K562 (cell line): ENCODE data around the gene ADGRD1. TPM values are rescaled to one million over a fixed set of nuclear protein-coding genes. Genes with fewer than 3 reads are reported as not detected.

Experiments
- ATAC-seq: fragments of 200-7000 bp; cut with Tn5 transposase; 3 replicates; pipeline ENCODE4 v1.9.1; 2020; ENCODE audit warnings: moderate library complexity
- BruUV-seq: library from RNA; stranded (reverse); fragments of 400-500 nt; replicated peaks from 2 replicates; lab custom pipeline; 2021; lab: Mats Ljungman, UMichigan
- CTCF ChIA-PET: fragments of 300-600 bp; formaldehyde crosslinking; extraction: SDS; loops from one replicate; lab custom pipeline; 2021; ENCODE audit warnings: low intra/inter-chr PET ratio; lab: Yijun Ruan, JAX
- POLR2A ChIA-PET: fragments of 300-600, 350-650 bp; sonication (Branson Sonifier 250); formaldehyde crosslinking; extraction: SDS; loops from one replicate; lab custom pipeline; 2021; ENCODE audit warnings: antibody characterized with exemption, inconsistent platforms; lab: Yijun Ruan, JAX
- DNase-seq, 4 experiments: peaks; one replicate each; pipeline versions ENCODE4 v3.0.0 to v3.0.0-alpha.2; 2011 to 2018; ENCODE audit warnings: low spot score in 3 of 4, mixed read lengths in 3 of 4; ENCODE audit errors: extremely low read depth in 1 of 4
- FAIRE-seq: peaks from 2 replicates; lab custom pipeline; 2011; peaks lifted over from hg19 to GRCh38; lab: Jason Lieb, UNC
- H2AFZ ChIP-seq: 2 replicates; pipeline ENCODE4 v1.6.0; 2011; ENCODE audit warnings: low read depth, low read length, control low read depth, inconsistent platforms
- H3K27ac ChIP-seq: fragments of 200-600 bp; 3 replicates; pipeline ENCODE4 v1.8.0; 2011; ENCODE audit warnings: low read depth, mild to moderate bottlenecking, control low read depth, inconsistent platforms, low read length, moderate library complexity, mixed read lengths; ENCODE audit errors: extremely low read depth
- H3K27me3 ChIP-seq, 2 experiments: fragments of 300-600 bp in 1 of 2; 2 replicates in 1 of 2; 3 replicates in 1 of 2; pipeline versions ENCODE4 v1.6.0 to v1.8.0; 2011; ENCODE audit warnings: inconsistent platforms in 2 of 2, low read length in 2 of 2, mild to moderate bottlenecking in 1 of 2, mixed read lengths in 1 of 2, moderate library complexity in 1 of 2; ENCODE audit not compliant: control insufficient read depth in 2 of 2, insufficient read depth in 2 of 2
- H3K36me3 ChIP-seq: fragments of 300-600 bp; 3 replicates; pipeline ENCODE4 v1.8.0; 2011; ENCODE audit warnings: mild to moderate bottlenecking, low read length, inconsistent platforms; ENCODE audit not compliant: control insufficient read depth, insufficient read depth
- H3K4me1 ChIP-seq, 2 experiments: fragments of 200-600 bp in 1 of 2; replicated peaks in 1 of 2; 2 replicates in 1 of 2; 3 replicates in 1 of 2; pipeline versions ENCODE4 v1.5.1 to v1.8.0; 2011; ENCODE audit warnings: inconsistent platforms in 2 of 2, low read length in 2 of 2, mild to moderate bottlenecking in 1 of 2, mixed read lengths in 1 of 2, moderate library complexity in 1 of 2; ENCODE audit not compliant: control insufficient read depth in 2 of 2, insufficient read depth in 2 of 2
- H3K4me2 ChIP-seq: 2 replicates; pipeline ENCODE4 v1.6.1; 2011; ENCODE audit warnings: low read length, control low read depth, inconsistent platforms, mixed read lengths; ENCODE audit not compliant: insufficient read depth
- H3K4me3 ChIP-seq: fragments of 200-600 bp; sonication (generic), shearing (Covaris generic); 2 replicates; pipeline ENCODE4 v1.5.1; 2016; ENCODE audit warnings: control low read depth, inconsistent platforms
- H3K79me2 ChIP-seq: fragments of 200-600 bp; 3 replicates; pipeline ENCODE4 v1.8.0; 2011; ENCODE audit warnings: low read length, inconsistent platforms; ENCODE audit not compliant: control insufficient read depth, insufficient read depth
- H3K9ac ChIP-seq, 2 experiments: 2 replicates each; pipeline versions ENCODE4 v1.6.0 to v1.6.1; 2011; ENCODE audit warnings: low read depth in 2 of 2, low read length in 2 of 2, control low read depth in 1 of 2, inconsistent platforms in 1 of 2, mild to moderate bottlenecking in 1 of 2, mixed read lengths in 1 of 2; ENCODE audit not compliant: insufficient read depth in 1 of 2
- H3K9me1 ChIP-seq: one replicate; pipeline ENCODE4 v1.6.0; 2011; ENCODE audit warnings: inconsistent platforms, mild to moderate bottlenecking, low read length, moderate library complexity; ENCODE audit not compliant: control insufficient read depth, insufficient read depth
- H3K9me3 ChIP-seq: replicated peaks from 2 replicates; pipeline ENCODE4 v1.5.1; 2011; ENCODE audit warnings: low read depth, low read length, inconsistent platforms; ENCODE audit not compliant: control insufficient read depth, insufficient read depth
- H4K20me1 ChIP-seq: replicated peaks from 2 replicates; pipeline ENCODE4 v1.6.1; 2011; ENCODE audit warnings: low read length, inconsistent platforms, mixed read lengths; ENCODE audit not compliant: control insufficient read depth, insufficient read depth
- ETS1 ChIP-seq: conservative IDR thresholded peaks from 2 replicates; pipeline ENCODE4 v1.6.1; 2011; ENCODE audit warnings: low read depth, mild to moderate bottlenecking, low read length; ENCODE audit not compliant: control insufficient read depth
- KLF6 ChIP-seq: fragments of 250-450 bp; sonication (Bioruptor Pico); IDR thresholded peaks from 2 replicates; pipeline ENCODE4 v1.4.0; 2020; ENCODE audit warnings: mild to moderate bottlenecking, moderate library complexity, borderline replicate concordance
- MEF2D ChIP-seq: conservative IDR thresholded peaks from 2 replicates; pipeline ENCODE4 v1.6.1; 2016; ENCODE audit warnings: low read depth, missing genetic modification characterization, missing compliant biosample characterization
- REST ChIP-seq, 2 experiments: fragments of 450-650 bp; formaldehyde crosslinking in 1 of 2; IDR thresholded peaks; 2 replicates each; pipeline versions ENCODE4 v1.4.0 to v1.6.1; 2014 to 2020; ENCODE audit warnings: mild to moderate bottlenecking in 2 of 2, borderline replicate concordance in 1 of 2, low read depth in 1 of 2
- TFE3 ChIP-seq: fragments of 450-650 bp; formaldehyde crosslinking; IDR thresholded peaks from 2 replicates; pipeline ENCODE4 v1.4.0; 2020; ENCODE audit warnings: mild to moderate bottlenecking, mixed read lengths
- USF1 ChIP-seq: sonication (generic); formaldehyde crosslinking; IDR thresholded peaks from 2 replicates; pipeline ENCODE4 v1.9.0; 2022; ENCODE audit warnings: mild to moderate bottlenecking, missing genetic modification reagents
- WGBS: fragments of 100-300 bp; shearing (Covaris generic); methylation state at CpG from one replicate; pipeline ENCODE4 v1.1.6; 2016; ENCODE audit warnings: low coverage, mixed read lengths; ENCODE audit not compliant: insufficient coverage; ENCODE audit errors: missing lambda C conversion rate; 5-methylcytosine and 5-hydroxymethylcytosine counted together
- in situ Hi-C: fragments of 300-500 bp; cut with MboI; formaldehyde crosslinking; loops from 4 replicates; pipeline ENCODE4 v1.15.0; 2018; ENCODE audit warnings: inconsistent platforms, mixed read lengths
- intact Hi-C: fragments of 100-400 bp; cut with micrococcal nuclease; formaldehyde crosslinking; loops from 2 replicates; pipeline ENCODE4 v1.14.2; 2022
- polyA plus RNA-seq, 8 experiments: library from polyadenylated mRNA; depleted of rRNA in 4 of 8; stranded (reverse) in 5 of 8; unstranded in 3 of 8; fragments of >200 nt; fragmentation: Nextera tagmentation in 2 of 8; fragmentation: Illumina TruSeq in 1 of 8; extraction: Ambion mirVana in 2 of 8; extraction: Trizol in 1 of 8; gene quantifications; 2 replicates each; pipeline versions ENCODE4 v1.2.1 to v1.2.3, GENCODE V29; 2011 to 2014; ENCODE audit warnings: inconsistent platforms in 1 of 8, missing spikeins in 1 of 8
- total RNA-seq, 7 experiments: library from RNA; depleted of rRNA in 6 of 7; stranded (reverse); fragments of >200 nt in 6 of 7; fragmentation: Illumina TruSeq in 2 of 7; extraction: Trizol in 2 of 7; gene quantifications; 2 replicates each; pipeline versions ENCODE4 v1.2.1 to v1.2.3, GENCODE V29; 2011 to 2021; ENCODE audit warnings: low replicate concordance in 1 of 7

Gene ADGRD1
- total and polyA plus RNA-seq, 9 of the 15 experiments (the other 6 are each of a cell fraction or from before 2014, with no cell fraction given), result 1.7 to 11.7 (median 3.3) TPM

GRCh38 chr12:131164096-131164872 lies 210.6 kb downstream of the ADGRD1 start:
- no peak overlapping the region for H3K4me3 ChIP-seq
- FAIRE-seq (no peak), ATAC-seq (peak; percentile 93), DNase-seq (peak; percentile 33 to 69 (median 43))
- no peak overlapping the region for H3K27ac ChIP-seq
- H3K9ac ChIP-seq, result no peak overlapping the region
- H3K79me2 ChIP-seq, result no peaks in the 10 kb centered on the region
- H3K4me2 ChIP-seq, result 0 out of 2 replicates have a peak overlapping the region, but pooled peaks have one; percentile 29
- no peaks in the 10 kb centered on the region for H3K9me3 ChIP-seq
- POLR2A ChIA-PET, result no interaction called here
- H3K36me3 ChIP-seq, result no peaks in the 10 kb centered on the region
- H3K27me3 ChIP-seq, result peaks cover 0 to 23% of the 10 kb centered on the region in 2 experiments; a peak in 2 of 5 replicates
- intact Hi-C loops (no loop called here), in situ Hi-C loops (no loop called here)
- WGBS, result 38% methylated on average over 16 of the region's 34 CpGs
- no TSS peak for BruUV-seq
- peaks cover 0 to 12% of the 10 kb centered on the region in 2 experiments; a peak in 1 of 5 replicates for H3K4me1 ChIP-seq
- H3K9me1 ChIP-seq, result no peaks in the 10 kb centered on the region
- CTCF ChIA-PET, result no interaction called here
- H2AFZ ChIP-seq, result peak overlapping the region; percentile 34; the same call in 1 of the 2 replicates
- no peaks in the 10 kb centered on the region for H4K20me1 ChIP-seq
- no peak for TF ChIP-seq ETS1
- peak; percentile 95 for TF ChIP-seq TFE3 (CRISPR knock-in tag)
- TF ChIP-seq USF1 (CRISPR knock-in tag), result peak; percentile 94
- TF ChIP-seq REST (IDR thresholded peaks at IDR 0.05; ENCODE audit: borderline replicate concordance), result peak; percentile 45
- TF ChIP-seq REST (CRISPR knock-in tag; IDR thresholded peaks at IDR 0.05; ENCODE audit: low read depth), result no peak
- TF ChIP-seq MEF2D (tag), result peak; percentile 61; the same call in 1 of the 2 replicates
- TF ChIP-seq KLF6, result no peak
